OCI-M1 (cell line): ENCODE measurements around the gene HTRA3.

ENCODE experiments used
- DNase-seq: peaks from one replicate; lab custom pipeline; 2025; lab: John Stamatoyannopoulos, UW

HTRA3 gene

GRCh38 chr4:8280158-8280875 is 10.8 kb downstream of the HTRA3 start:
- DNase-seq, result no peak

GRCh38 chr4:8280876-8281440 is 11.4 kb downstream of the HTRA3 start:
- DNase-seq, result no peak

GRCh38 chr4:8281519-8282133 is 12.1 kb downstream of the HTRA3 start:
- DNase-seq, result no peak

- DNase-seq, result no peak
Observed at GRCh38 chr4:8282134-8282641, 12.6 kb downstream of the HTRA3 start.

- no peak for DNase-seq
Observed at GRCh38 chr4:8282742-8283141, 13.2 kb downstream of the HTRA3 start.

GRCh38 chr4:8283161-8283560 is 13.6 kb downstream of the HTRA3 start:
- no peak for DNase-seq

GRCh38 chr4:8283631-8284121 is 14.1 kb downstream of the HTRA3 start:
- DNase-seq, result no peak

GRCh38 chr4:8284391-8284790 is 14.8 kb downstream of the HTRA3 start:
- DNase-seq, result no peak

- no peak for DNase-seq
Observed at GRCh38 chr4:8285143-8285975, 15.8 kb downstream of the HTRA3 start.

GRCh38 chr4:8285976-8286718 is 16.6 kb downstream of the HTRA3 start:
- no peak for DNase-seq

- no peak for DNase-seq
Observed at GRCh38 chr4:8286719-8287342, 17.3 kb downstream of the HTRA3 start.

- no peak for DNase-seq
Observed at GRCh38 chr4:8287343-8288280, 18.1 kb downstream of the HTRA3 start.

- no peak for DNase-seq
Observed at GRCh38 chr4:8289151-8289750, 19.7 kb downstream of the HTRA3 start.

- no peak for DNase-seq
Observed at GRCh38 chr4:8289956-8290700, 20.6 kb downstream of the HTRA3 start.

- DNase-seq, result no peak
Observed at GRCh38 chr4:8290701-8290970, 21.1 kb downstream of the HTRA3 start.

GRCh38 chr4:8291036-8291682 is 21.6 kb downstream of the HTRA3 start:
- no peak for DNase-seq

GRCh38 chr4:8291701-8292477 is 22.3 kb downstream of the HTRA3 start:
- DNase-seq, result no peak
